Heart right ventricle (tissue), 16 donors: ENCODE results near the gene KRT83. TPM values are rescaled to one million over a fixed set of nuclear protein-coding genes. Genes with fewer than 3 reads are reported as not detected.

ENCODE experiments used
- ATAC-seq, 8 donors: fragments of 200-7000 bp; cut with Tn5 transposase; one replicate each; pipeline ENCODE4 v1.9.1; 2020; ENCODE audit warnings: mild to moderate bottlenecking in 8 of 8, moderate library complexity in 8 of 8, moderate number of reproducible peaks in 1 of 8
- DNase-seq, 2 donors: peaks; one replicate each; pipeline ENCODE4 v3.0.0-alpha.2; 2020
- H3K27ac ChIP-seq, 10 donors: fragments of 200-600 bp; sonication (generic) in 2 of 10; one replicate each; pipeline versions ENCODE4 v1.5.0 to v1.8.0; 2020 to 2022; ENCODE audit warnings: mild to moderate bottlenecking in 3 of 10
- H3K27me3 ChIP-seq, 7 donors: fragments of 200-600 bp; one replicate each; pipeline ENCODE4 v1.8.0; 2021 to 2022; ENCODE audit warnings: mild to moderate bottlenecking in 2 of 7
- H3K36me3 ChIP-seq, 9 donors: fragments of 200-600 bp; sonication (generic) in 1 of 9; one replicate each; pipeline versions ENCODE4 v1.5.0 to v1.8.0; 2020 to 2022; ENCODE audit warnings: mild to moderate bottlenecking in 2 of 9
- H3K4me1 ChIP-seq, 9 donors: fragments of 200-600 bp; sonication (generic) in 1 of 9; one replicate each; pipeline versions ENCODE4 v1.5.0 to v1.8.0; 2020 to 2022; ENCODE audit warnings: mild to moderate bottlenecking in 4 of 9
- H3K4me3 ChIP-seq, 10 donors: fragments of 200-600 bp; sonication (generic) in 2 of 10; one replicate each; pipeline versions ENCODE4 v1.5.0 to v1.8.0; 2020 to 2022; ENCODE audit warnings: mild to moderate bottlenecking in 7 of 10, moderate library complexity in 2 of 10
- H3K9me3 ChIP-seq, 11 donors: fragments of 200-600 bp in 10 of 11; sonication (generic) in 2 of 11; one replicate each; pipeline versions ENCODE4 v1.5.0 to v1.8.0; 2013 to 2022; ENCODE audit warnings: mild to moderate bottlenecking in 2 of 11, control low read depth in 1 of 11, moderate library complexity in 1 of 11
- WGBS, 2 donors: extraction: QIAGEN DNeasy Blood & Tissue Kit; methylation state at CpG; one replicate each; pipeline ENCODE4 v1.1.7; 2013; ENCODE audit warnings: inconsistent platforms in 1 of 2; 5-methylcytosine and 5-hydroxymethylcytosine counted together
- intact Hi-C, 10 donors: fragments of 100-400 bp; cut with DNase I; formaldehyde crosslinking; loops; one replicate each; pipeline versions ENCODE4 v1.11.1 to v1.14.2; 2022
- polyA plus RNA-seq, 2 donors: library from polyadenylated mRNA; stranded (reverse); fragments of 200-250 nt; gene quantifications; one replicate each; pipeline ENCODE4 v1.2.3, GENCODE V29; 2013
- total RNA-seq, 10 donors: library from RNA; stranded (reverse); fragmentation: NEBNext Ultra II Directional in 3 of 10; extraction: Animal tissue kit (Norgen Biotek cat#: 25700) in 3 of 10; gene quantifications; one replicate each; pipeline versions ENCODE4 v1.2.1 to v1.2.4, GENCODE V29; 2021 to 2023
- TF ChIP-seq, protein P1 (sequence below), 9 donors: fragments of 200-600 bp; sonication (generic) in 2 of 9; IDR thresholded peaks; one replicate each; pipeline versions ENCODE4 v1.5.0 to v1.8.0; 2021 to 2022; ENCODE audit warnings: antibody characterized with exemption in 9 of 9, mild to moderate bottlenecking in 5 of 9, moderate library complexity in 1 of 9
- donor health status: Arrhythmogenic right ventricular cardiomyopathy.
- donor health status: ischemic (EF 13 %, LVEDD 7.1; RV severe dilation, severe dysfunction).
- donor health status: healthy with polysubstance abuse.
- donor health status: DM: no; HTN: yes; CAD: no.
- donor health status: DM: no; HTN: no; CAD: no.
- donor health status: ischemic (EF 25% LVEDD 6.9; RV normal size, moderate dysfunction).
- donor health status: ischemic (EF 25% LVEDD 5.7; RV mildly dilated, moderate dysfunction).
- donor health status: healthy.
- donor health status: DM: yes; HTN: yes; CAD: no.
- donor health status: Ischemic cardiomyopathy.
- donor health status: ischemic (EF 35%, LVEDD 5.7; RV mildly dilated, moderate dysfunction).
- donor health status: nonischemic (EF 11% LVEDD 7.7; RV severe dilation, severe dysfunction).
- donor health status: DM: yes; HTN: yes; CAD: no.
- donor health status: PGD.
- donor health status: ischemic (EF 29% LVEDD 5.4; RV normal size, mild dysfunction).
- donor health status: nonischemic (EF 23%, LVEDD 6.1; RV moderate dilation, normal function).

The KRT83 gene
- total and polyA plus RNA-seq, 12 donors = not detected

DNA sequence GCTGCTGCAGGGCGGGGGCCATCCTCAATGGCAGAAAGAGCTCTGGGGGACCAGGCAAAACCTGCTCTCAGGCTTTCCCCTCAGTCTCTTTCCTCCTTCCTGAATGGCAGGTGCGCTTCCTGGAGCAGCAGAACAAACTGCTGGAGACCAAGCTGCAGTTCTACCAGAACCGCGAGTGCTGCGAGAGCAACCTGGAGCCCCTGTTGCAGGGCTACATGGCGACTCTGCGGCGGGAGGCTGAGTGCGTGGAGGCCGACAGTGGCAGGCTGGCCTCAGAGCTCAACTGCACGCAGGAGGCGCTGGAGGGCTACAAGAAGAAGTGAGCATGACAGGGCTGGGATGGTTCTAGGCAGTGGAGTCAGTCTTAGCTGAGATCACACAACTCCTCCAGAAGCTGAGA is 22.9 kb upstream of the KRT83 start:
- Histone ChIP-seq H3K36me3 (no peaks in the 10 kb centered on the region), H3K27ac (no peak overlapping the region), H3K9me3 (peaks cover 0 to 18% (median 7%) of the 10 kb centered on the region in 11 donors), H3K4me1 (peaks cover 0 to 13% (median 0%) of the 10 kb centered on the region in 9 donors), H3K4me3 (no peak overlapping the region), H3K27me3 (peaks cover 0 to 12% (median 0%) of the 10 kb centered on the region in 7 donors)
- intact Hi-C loops = no loop called here
- WGBS, 2 donors = 83 to 89% methylated on average over 12 of the region's 12 CpGs
- DNase-seq (no peak), ATAC-seq (no peak)
- TF ChIP-seq, protein P1, sequence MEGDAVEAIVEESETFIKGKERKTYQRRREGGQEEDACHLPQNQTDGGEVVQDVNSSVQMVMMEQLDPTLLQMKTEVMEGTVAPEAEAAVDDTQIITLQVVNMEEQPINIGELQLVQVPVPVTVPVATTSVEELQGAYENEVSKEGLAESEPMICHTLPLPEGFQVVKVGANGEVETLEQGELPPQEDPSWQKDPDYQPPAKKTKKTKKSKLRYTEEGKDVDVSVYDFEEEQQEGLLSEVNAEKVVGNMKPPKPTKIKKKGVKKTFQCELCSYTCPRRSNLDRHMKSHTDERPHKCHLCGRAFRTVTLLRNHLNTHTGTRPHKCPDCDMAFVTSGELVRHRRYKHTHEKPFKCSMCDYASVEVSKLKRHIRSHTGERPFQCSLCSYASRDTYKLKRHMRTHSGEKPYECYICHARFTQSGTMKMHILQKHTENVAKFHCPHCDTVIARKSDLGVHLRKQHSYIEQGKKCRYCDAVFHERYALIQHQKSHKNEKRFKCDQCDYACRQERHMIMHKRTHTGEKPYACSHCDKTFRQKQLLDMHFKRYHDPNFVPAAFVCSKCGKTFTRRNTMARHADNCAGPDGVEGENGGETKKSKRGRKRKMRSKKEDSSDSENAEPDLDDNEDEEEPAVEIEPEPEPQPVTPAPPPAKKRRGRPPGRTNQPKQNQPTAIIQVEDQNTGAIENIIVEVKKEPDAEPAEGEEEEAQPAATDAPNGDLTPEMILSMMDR (IDR thresholded peaks at IDR 0.05) = no peak

DNA sequence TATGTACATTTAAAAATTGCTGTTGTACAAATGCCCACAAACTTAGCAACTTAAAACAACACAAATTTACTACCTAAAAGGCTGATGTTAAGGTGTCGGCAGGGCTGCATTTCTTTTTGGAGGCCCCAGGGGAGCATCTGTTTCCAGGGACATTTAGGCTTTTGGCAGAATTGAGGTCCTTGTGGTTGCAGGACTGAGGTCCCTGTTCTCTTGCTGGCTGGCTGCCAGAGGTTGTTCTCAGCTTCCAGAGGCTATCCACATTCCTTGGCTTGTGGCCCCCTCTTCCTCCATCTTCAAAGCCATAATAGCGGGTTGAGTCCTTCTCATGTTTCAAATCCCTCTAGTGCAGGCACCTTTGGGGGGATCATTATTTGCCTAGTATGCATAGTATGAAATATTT is 22.4 kb upstream of the KRT83 start:
- no peak for ATAC-seq

DNA sequence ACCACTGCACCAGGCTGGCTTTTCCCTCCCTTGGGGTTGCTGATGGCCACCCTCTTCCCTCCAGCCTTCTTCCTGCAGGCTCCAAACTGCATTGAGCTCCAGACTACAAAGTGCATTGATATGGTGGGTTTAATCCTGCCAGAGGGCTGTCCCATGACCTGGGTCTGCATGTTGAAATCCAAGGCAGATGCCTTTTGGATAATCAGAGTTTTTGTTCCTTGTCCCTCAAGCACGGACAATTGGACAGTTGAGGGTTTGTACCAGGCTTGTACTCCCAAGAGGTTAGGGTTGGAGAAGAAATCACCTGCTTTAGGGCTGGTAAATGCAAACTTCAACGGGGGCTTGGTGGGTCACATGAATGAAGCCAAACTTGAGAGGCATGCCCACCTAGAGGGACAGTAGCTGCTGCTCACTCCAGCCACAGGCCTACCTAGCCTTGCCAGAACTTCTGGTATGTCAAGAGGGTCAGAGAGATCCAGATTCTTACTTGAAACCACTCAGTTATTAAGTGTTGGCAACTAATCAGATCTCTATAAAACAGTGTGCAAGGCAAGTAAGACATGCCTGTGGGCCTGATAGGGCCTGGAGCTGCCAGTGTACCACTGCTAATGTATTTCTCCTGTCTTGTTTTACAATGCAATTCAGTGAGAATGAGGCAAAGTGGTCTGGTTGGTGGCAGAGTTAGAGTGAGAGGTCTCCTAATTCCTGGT is 21.7 kb upstream of the KRT83 start:
- DNase-seq (no peak), ATAC-seq (no peak)
- TF ChIP-seq, protein P1 (IDR thresholded peaks at IDR 0.05) = no peak
- H3K4me1 ChIP-seq = peaks cover 0 to 13% (median 0%) of the 10 kb centered on the region in 9 donors
- intact Hi-C loops = no loop called here
- H3K9me3 ChIP-seq = peaks cover 0 to 18% (median 7%) of the 10 kb centered on the region in 11 donors
- 82 to 89% methylated on average over 2 of the region's 2 CpGs for WGBS, 2 donors
- no peaks in the 10 kb centered on the region for H3K36me3 ChIP-seq
- H3K27me3 ChIP-seq = peaks cover 0 to 12% (median 3%) of the 10 kb centered on the region in 7 donors
- H3K27ac ChIP-seq = no peak overlapping the region
- no peak overlapping the region for H3K4me3 ChIP-seq

More for the DNA sequence above, 22.4 kb upstream of the KRT83 start:
- H3K27me3 ChIP-seq = peaks cover 0 to 12% (median 3%) of the 10 kb centered on the region in 7 donors
- TF ChIP-seq, protein P1 (IDR thresholded peaks at IDR 0.05) = no peak
- H3K9me3 ChIP-seq = peaks cover 0 to 18% (median 7%) of the 10 kb centered on the region in 11 donors
- peaks cover 0 to 13% (median 0%) of the 10 kb centered on the region in 9 donors for H3K4me1 ChIP-seq
- intact Hi-C loops = no loop called here
- WGBS, 2 donors = 63 to 87% methylated on average over 2 of the region's 2 CpGs
- H3K4me3 ChIP-seq = no peak overlapping the region
- no peaks in the 10 kb centered on the region for H3K36me3 ChIP-seq
- DNase-seq = no peak
- no peak overlapping the region for H3K27ac ChIP-seq

DNA sequence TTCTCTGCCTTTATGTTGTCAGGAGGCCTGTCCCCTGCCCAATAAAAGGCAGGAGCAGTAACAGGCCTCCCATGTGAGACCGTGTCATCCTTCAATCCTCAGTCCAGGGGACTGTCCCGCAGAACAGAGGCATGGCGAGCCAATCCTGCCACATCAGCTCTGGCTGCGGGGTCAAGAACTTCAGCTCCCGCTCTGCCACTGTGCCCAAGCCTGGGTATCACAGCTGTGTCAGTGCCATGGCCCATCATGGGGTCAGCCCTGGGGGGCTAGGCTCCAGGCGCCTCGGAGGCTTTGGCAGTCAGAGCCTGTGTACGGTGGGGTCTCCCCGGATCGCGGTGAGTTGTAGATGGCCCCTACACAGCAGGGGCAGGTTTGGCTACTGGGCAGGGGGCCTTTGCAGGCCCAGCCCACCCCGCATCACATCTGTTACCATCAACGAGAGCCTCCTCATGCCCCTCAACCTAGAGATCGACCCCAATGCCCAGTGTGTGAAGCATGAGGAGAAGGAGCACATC is 19.9 kb upstream of the KRT83 start:
- DNase-seq (no peak), ATAC-seq (no peak)
- peaks cover 0 to 5% (median 0%) of the 10 kb centered on the region in 9 donors for H3K4me1 ChIP-seq
- peaks cover 0 to 12% (median 3%) of the 10 kb centered on the region in 7 donors for H3K27me3 ChIP-seq
- WGBS, 2 donors = 90 to 92% methylated on average over 14 of the region's 14 CpGs
- H3K27ac ChIP-seq = no peak overlapping the region
- intact Hi-C loops = no loop called here
- H3K36me3 ChIP-seq = no peaks in the 10 kb centered on the region
- peaks cover 0 to 30% (median 15%) of the 10 kb centered on the region in 11 donors for H3K9me3 ChIP-seq
- no peak overlapping the region for H3K4me3 ChIP-seq
- TF ChIP-seq, protein P1 (IDR thresholded peaks at IDR 0.05) = no peak
